Suppressor macrophage treated with lipopolysaccharide for 1 hour (primary cell): Measurements from ENCODE around the gene ALK.

ENCODE experiments used
- DNase-seq, 3 donors: peaks; one replicate each; pipeline ENCODE4 v3.0.0-alpha.2; 2020 to 2022

The ALK gene

DNA sequence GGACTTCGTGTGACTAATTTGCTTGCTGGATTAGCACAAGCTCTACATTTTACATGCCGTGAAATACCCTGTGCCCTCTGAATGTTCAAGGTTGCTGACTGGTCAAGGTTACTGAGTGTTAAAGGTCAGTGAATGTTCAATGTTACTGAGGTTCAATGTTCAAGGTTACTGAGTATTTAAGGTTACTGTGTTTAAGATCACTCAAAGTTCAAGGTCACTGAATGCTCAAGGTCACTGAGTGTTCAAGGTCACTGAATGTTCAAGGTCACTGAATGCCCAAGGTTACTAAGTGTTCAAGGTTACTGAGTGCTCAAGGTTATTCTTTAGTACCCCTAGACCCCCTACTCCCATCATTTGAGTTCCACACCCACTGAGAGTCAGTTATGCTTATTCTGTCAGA is 528.6 kb downstream of the ALK start:
- no peak for DNase-seq

DNA sequence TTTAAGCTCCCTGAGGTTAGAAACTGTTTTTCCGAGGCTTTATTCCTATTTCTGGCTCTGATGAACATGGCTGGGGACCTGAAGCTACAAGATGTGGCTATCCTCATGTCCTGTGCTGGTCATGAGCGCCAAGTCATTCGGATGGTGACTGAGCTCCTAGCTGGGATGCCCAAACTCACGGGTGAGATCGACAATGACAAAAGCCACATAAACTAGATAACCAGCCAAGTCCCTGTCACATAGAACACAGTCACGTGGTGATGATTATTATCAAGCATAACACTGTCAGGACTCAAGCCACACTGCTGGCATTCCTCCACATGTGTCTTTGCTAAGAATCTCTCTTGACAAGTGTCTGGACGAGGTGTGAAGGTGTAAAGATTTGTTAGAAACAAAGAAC is 531.2 kb downstream of the ALK start:
- DNase-seq: no peak

DNA sequence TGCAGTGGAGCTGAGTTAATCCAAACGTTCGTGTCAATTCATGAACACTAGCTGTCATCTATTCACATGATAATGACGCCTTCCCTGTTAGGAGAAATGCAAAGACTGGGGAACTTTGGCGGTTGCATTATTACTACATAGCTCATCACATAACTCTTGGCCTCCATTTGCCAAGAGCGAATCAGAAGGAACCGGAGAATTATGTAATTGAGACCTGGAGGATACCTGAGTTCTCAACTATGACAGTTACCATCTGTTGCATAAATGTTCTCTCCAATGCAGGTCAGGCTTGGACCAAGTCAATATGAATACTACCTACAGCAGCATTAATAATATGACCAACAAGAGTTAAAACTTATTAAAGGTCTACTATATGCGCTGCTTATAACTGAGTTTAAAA is 531.7 kb downstream of the ALK start:
- DNase-seq: no peak

DNA sequence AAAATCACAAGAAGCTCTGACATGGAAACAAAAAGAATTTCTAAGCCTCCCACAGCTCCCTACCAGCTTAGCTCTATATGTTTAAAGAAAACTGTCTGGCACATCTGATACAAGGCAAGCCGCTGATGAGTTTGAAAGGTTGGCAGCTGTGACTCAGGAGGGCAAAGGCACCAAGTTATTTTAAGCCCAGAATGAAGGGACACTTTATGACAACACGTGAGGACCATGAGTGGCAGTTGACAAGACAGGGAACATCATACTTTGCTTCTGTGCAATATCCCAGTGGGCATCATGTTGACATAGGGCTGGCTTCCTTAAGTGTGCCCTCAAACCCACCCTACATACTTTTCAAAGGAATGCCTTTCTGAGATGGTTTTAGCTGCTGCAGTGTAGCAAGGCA is 533.3 kb downstream of the ALK start:
- no peak for DNase-seq

DNA sequence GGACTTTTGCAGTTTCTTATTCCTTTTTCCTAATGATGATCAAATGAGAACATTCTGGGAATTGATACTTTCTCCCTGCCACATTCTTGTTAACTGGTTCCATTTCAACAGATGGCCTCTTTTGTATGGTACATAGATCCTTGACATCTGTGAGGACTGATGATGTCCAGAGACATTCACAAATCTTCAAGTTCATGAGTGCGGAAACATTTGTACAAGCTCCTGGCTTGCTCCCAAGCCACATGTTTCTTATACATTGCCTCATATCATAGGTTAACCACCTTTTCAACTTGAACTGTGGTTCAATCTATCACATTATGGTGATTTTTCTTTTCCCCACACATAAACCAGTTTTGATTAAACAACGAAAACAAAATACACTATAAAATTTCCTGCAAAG is 538.9 kb downstream of the ALK start:
- no peak for DNase-seq

DNA sequence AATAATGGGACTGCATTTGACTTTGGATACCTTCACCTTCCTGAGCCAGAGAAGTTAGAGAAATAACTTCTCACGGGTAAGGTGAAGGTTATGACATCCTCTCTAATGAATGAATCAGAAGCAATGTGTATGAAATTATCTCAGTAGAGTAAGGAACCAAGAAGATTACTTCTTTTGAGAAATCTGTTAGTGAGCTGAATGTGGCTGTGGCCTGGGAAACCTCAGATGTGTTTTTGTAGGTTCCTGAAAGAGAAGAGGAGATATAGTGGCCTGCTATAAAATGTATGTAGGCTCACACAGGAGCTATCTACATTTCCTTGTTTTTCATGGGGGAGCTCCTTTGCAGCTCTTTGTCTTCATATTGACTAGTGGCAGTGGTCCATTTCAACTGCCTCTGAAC is 543.6 kb downstream of the ALK start:
- no peak for DNase-seq

DNA sequence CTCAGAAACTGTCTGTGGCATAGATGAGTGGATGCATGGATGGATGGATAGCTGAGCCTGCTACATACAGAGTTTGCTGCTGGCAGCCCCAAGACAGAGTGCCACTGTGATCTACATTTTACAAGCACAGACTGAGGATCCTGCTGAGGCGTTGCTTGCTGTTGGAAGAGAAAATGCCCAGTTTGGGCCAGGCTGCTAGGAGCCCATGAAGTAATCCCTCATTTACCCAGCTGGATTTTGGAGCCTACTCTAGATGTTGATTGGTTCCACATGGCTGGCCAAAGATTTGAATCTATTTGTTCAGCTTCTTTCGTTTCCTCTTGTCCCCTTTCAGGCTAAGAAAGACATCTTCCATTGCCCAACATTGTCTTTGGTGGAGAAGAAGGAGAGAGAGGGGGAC is 544.8 kb downstream of the ALK start:
- DNase-seq: no peak

DNA sequence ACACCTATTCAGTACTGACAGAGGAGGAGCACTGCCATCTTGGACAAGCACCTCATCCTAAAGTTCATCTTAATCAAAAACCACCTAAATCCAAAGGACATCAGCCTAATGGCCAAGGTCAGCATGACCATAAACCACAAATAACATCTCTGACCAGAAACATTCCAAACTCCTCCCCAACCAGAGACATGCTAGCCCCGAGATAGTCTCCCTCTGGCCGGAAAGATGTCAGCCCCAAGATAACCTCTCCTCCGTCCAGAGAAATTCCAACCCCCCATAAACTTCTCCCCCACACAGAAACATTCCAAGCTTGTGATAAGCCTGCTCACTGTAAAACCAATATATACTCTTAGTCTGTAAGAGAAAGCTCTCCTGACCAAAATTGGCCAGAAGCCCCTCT is 545.5 kb downstream of the ALK start:
- no peak for DNase-seq

DNA sequence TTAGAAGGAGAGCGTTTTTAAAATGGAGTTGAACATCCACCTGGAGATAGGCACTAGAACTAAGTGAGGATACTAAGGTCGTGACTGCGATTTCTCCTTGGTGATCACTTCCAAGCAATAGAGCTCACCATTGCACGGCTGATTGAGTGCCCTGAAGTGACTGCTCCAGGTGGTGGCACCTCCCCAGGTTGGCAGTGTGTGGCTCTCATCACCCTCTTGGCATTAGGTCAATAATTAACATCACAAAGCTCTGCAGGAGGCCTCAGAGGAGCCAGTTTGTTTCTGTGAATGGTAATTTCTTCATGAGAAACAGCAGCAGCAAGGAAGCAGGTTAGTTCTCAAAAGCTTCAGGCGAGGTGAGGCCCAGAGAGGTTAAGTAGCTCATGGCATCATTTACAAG is 546.6 kb downstream of the ALK start:
- no peak for DNase-seq

DNA sequence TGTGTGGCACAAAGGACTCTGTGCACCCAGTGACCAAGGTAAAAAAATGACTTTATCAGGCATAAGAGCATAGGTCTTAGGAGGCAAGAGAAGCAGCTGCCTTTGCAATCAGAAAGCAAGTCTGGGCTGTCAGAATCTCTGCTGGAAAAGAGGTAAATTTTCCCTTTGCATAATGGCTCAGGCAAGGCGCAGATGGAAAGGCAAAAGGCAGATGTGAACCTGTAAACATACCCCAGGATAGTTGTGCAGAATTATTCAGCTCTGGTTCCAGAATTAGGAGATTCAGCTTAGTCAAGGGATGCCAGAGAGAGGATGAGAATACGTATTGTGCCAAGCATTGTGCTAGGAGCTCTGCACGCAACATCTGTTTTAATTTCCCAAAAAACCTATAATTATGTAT is 547.5 kb downstream of the ALK start:
- DNase-seq: no peak

DNA sequence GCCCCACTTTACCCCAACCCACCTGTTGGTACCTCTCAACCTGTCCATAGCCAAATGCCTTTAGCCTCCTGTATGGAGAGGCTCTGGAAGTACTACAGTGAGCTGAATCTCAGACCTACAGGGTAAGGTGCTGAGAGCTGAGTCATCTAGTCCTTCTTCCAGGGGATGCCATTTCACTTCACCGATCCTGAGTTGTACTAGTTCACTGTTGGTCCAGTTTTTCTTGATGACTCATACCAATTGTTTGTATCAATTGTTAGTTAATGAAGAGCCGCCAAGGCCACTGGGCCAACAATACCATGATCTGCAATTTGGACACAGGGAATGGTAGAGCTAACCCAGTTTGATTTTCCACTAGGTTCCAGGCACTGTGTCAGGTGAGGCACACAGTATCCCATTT is 549.2 kb downstream of the ALK start:
- DNase-seq: no peak

DNA sequence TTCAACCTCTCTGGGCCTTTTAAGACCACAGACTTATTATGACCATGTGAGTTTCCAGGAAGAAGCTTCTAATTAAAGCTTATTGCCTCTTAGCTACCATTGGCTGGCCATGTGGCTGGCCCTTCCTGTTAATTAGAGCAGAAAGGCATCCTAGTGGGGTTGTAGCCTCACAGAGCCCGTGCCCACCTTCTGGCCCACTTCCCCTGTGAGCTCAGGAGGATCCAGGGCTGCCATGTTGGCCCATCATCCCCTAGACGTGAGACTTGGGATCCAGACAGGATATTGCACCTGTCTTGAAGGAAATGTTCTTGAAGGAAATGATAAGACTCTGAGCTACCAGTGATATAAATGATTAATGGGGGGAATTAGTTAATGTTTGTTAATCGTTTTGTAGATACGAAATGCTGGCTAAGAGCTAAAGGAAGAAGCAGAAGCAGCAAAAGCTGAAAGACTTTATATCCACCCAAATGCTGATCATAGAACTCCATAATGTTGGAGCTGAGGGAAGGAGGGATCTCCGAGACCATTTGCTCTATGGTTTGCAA is 550.7 kb downstream of the ALK start:
- DNase-seq: no peak

DNA sequence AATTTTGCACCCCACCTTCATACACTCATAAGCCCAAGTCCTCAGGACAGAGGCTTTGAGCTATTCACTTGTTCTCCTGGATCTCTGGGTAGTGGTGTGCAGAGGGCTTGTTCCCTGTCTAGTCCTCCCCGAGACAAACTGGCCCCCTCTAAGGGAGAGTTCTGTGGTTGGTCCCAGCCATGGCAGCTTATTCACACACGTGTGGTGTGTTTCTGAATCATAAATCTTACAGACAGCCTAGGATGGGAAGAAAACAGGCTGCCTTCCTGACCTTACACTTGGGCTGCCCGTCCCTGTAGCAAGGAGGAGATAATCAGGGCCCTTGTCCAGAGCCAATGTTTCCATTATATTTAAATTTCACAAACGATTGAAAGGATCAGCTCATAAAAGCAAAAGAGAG is 551.2 kb downstream of the ALK start:
- no peak for DNase-seq

DNA sequence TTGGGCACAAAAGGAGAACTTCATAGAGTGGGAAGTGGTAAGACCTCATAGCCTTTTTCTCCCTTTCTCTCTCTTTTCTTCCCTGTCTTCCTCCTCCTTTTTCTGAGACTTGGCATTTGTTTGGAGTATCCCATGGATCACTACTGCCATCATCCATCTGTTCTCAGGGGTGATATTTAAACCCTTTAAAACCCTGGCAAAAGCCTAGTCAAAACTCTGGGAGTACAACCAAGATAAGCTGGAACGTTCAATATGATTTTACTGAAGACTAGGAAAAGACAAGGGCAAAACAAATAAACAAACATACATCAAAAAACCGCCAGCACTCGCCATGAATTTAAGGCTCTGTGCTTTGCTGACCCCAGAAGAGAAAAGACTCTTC is 552.7 kb downstream of the ALK start:
- DNase-seq: no peak

DNA sequence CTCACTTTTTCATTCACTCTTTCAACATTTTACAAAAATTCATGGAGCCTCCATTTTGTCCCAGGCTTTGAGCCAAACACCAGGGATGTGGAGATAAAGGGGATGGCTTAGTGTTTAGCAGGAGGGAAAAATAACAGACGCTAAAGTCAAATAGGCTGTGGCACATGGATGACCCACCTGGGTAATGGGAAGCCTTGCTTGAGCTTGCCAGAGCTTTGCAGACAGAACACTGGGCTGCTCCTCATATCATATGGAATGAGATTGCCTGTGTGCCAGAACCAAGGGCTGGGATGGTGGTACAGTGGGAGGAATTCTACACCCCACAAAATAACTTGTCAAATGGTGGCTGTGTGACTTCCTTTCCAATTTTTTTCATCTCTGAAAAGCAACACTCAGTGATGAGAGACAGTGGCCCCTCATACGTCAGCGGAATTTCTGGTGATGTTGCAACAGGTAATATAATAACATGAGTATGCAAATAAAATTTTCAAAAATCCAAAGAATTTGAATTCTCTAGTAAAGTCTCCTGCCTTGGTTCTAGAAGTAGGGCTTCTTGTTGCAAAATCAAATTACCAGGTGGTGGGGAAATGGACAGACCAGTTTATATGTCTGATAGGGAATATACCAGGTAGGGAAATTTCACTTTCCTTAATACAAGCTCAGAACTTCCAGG is 553.3 kb downstream of the ALK start:
- peak; percentile 1 to 23 (median 12) for DNase-seq

DNA sequence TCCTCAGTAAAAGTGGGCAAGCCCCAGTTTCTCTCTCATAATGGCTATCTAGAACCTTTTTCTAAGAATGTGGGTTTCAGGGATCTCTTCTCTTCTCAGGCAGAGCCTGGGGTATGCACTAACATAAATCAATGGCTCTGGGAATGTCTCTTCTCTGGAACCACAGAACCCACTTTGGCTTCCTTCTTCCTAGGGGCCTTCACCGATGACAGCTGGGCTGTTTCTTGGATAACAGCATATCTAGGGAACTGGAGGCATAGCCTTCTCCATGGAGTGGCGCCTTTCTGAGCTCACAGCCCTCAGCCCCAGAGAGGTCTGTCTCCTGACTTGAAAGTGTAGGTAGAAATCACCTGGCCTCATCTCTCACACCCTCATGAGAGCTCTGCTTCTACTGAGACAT is 558.3 kb downstream of the ALK start:
- no peak for DNase-seq

DNA sequence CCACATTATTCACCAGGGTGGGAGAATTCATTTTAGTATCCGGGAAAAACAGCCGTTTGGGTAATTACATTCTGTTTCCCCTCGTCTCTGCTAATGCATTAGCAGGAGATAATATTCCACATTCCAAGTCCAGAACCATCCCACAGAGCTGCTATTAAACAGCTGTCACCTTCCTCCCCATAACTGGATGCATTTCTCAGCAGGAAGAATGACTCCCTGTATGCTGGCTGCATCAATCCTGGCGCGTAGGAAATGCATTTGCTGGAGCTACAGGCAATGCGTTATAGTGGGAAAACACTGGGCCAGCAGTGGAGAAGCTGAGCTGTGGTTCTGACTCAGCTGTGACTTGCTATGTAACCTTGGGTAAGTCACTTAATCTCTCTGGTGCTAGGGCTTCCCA is 560.2 kb downstream of the ALK start:
- no peak for DNase-seq

DNA sequence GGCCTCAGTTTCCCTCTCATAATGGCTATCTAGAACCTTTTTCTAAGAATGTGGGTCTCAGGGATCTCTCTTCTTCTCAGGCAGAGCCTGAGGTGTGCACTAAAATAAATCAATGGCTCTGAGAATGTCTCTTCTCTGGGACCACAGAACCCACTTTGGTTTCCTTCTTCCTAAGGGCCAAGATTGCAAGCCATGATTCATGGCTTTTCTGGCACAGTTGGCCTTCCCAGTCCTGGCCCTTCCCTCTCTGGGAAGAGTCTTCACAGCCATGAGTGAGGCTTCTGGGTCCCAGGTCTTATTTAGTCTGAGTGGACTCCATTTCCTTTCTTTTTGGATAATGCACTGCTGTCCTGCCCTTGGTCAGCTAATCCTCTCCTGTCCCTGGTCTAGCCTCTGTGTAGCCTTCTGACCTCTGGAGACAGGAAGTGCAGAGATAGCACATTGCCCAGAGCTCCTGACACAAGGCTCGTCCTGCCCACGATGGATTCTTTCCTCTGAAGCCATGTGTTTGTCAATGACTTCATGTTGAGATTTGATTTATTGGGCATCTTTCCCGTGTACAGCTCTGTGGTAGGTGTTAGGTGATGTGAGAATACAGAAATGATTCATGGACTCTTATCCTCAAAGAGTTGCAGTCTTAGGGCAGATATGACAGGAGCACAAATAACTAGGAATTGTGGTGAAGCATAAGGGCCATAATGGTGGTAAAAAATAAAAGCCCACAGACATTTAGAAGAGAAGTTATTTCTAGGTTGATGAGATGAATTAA is 561.2 kb downstream of the ALK start:
- DNase-seq: no peak

DNA sequence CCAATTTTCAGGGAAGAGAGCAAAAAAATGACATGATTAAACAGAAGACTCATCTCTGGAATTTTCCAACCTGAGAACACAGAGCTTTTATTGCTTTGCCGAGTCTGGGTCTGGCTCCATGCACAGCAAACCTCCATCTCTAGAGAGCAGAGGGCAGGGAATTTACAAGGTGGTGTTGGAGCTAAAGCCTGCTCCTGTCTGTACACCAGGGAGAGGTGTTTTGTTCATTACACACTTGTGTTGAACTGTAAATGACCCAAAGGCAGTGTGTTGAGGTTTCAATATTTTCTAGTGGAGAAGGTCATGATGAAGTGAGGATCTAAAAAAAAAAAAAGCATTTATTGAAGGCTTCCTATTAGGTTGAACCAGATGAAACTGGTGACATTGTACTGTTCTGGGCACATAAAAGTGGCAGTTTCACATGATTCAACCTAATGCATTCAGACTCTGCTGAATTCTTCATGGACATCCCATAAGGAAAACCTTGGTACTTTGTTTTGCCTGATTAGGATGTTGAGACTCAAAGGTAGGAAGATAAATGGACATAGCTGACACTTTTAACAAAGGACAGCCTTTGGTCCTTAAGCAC is 567.9 kb downstream of the ALK start:
- no peak for DNase-seq

DNA sequence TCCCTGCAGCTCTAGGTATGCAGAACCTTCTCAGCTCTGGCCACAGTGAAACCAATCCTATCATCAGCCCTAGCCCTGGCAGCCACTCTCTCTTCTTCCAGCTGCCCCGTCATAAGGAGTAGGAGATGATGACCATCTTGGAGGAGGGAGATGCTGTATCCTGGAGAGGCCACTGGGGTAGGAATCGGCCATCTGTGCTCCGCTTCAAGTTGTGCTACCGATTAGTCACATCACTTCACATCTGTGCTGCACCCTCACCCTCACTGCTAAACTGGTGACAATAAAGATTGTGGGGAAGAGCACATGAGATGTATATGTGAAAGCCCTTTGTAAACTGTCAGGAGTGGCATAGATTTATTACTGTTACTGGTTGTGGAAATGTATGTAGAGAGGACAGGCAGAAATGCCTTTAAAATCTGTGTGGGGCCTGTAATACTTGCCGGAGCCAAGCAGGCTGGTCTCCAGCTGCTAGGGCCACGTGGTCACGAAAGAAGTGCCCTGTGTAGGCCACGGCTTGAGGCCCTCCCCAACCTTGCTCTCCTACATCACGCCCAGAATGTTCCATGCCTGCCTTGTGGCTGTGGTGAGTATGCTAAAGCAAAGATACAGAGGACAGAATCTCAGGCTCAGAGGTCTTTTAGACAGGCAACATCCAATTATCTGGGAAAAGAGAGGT is 569.3 kb downstream of the ALK start:
- DNase-seq: no peak

DNA sequence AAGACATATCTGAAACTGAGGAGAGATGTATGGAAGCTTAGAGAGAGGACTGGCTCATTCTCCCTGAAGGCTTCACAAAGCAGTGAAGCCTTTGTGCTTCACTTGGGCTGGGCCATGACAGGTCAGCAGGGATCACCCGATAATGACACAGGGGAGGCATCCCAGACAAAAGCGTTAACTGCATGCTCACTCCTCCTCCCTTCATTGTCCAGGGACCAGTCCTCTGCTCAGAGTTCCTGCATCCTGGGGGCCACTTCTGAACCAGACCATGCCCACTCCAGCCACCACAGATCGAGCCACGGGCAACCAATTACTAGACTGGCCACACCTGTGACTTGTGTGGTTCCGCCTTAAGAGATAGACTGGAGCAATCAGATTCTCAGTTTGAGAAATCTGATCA is 570.1 kb downstream of the ALK start:
- no peak for DNase-seq

DNA sequence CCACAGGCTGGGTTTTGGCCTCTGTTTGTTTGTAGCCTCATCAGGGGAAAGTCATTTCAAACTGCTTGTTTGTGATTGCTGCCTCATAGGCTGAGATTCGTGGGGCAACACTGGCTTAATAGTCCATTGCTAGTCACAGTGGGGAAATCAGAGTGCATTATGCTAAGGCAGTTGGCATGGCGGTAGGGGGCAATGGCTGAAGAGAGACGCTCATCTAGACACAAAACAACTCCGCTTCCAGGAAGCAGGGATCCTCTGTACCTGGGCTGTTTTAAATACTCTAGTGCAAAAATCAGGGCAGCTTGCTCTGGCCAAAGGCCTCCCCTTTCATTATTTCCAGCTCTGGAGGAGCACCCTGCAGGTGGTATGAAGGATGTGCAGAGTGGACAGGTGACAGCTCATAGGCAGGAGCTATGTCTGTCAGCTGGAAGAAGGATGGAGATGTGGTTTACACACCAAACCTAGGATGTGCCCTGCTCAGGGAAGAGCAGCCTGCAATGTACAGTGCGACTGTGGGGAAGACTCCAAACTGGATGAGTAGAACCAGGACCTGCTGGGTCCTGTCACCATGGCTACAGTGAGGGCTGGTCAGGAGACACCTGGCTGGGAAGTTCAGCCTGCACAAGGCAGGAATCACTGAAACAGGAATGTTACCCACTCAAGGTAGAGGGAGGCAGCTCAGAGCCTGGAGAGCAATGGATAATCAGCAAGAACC is 571.9 kb downstream of the ALK start:
- no peak for DNase-seq
